GM23338 (cell line): Measurements from ENCODE around the gene XPNPEP3. TPM values are rescaled to one million over a fixed set of nuclear protein-coding genes. Genes with fewer than 3 reads are reported as not detected.
A peak's percentile ranks its signal among the peaks of the same experiment; 100 is the strongest.

ENCODE experiments used
- ATAC-seq: fragments of 200-7000 bp; cut with Tn5 transposase; 3 replicates; pipeline ENCODE4 v1.9.1; 2020
- DNase-seq: peaks from one replicate; pipeline ENCODE4 v3.0.0-alpha.2; 2015; ENCODE audit warnings: low spot score
- H2AFZ ChIP-seq: fragments of 200-600 bp; sonication (generic); 2 replicates; pipeline ENCODE4 v1.8.0; 2016; ENCODE audit warnings: antibody characterized with exemption, mild to moderate bottlenecking, moderate library complexity
- H3F3A ChIP-seq: fragments of 200-600 bp; sonication (generic); replicated peaks from 2 replicates; pipeline ENCODE4 v1.8.0; 2017; ENCODE audit warnings: antibody characterized with exemption, mixed run types, low read depth
- H3K27ac ChIP-seq: fragments of 200-600 bp; sonication (generic); 2 replicates; pipeline ENCODE4 v1.6.1; 2016; ENCODE audit warnings: low read depth
- H3K27me3 ChIP-seq: fragments of 200-600 bp; sonication (generic); 2 replicates; pipeline ENCODE4 v1.8.0; 2016; ENCODE audit warnings: mild to moderate bottlenecking, mixed run types, moderate library complexity; ENCODE audit not compliant: insufficient read depth
- H3K36me3 ChIP-seq: fragments of 200-600 bp; sonication (generic); 2 replicates; pipeline ENCODE4 v1.8.0; 2016; ENCODE audit warnings: mild to moderate bottlenecking; ENCODE audit not compliant: insufficient read depth
- H3K4me1 ChIP-seq: fragments of 200-600 bp; sonication (generic); 2 replicates; pipeline ENCODE4 v1.8.0; 2016; ENCODE audit warnings: mild to moderate bottlenecking, moderate library complexity; ENCODE audit not compliant: insufficient read depth
- H3K4me2 ChIP-seq: fragments of 200-600 bp; sonication (generic); 2 replicates; pipeline ENCODE4 v1.7.1; 2017; ENCODE audit warnings: mixed run types
- H3K4me3 ChIP-seq: fragments of 200-600 bp; sonication (generic); 2 replicates; pipeline ENCODE4 v1.6.1; 2016; ENCODE audit warnings: mixed run types
- H3K79me2 ChIP-seq: fragments of 200-600 bp; sonication (generic); replicated peaks from 2 replicates; pipeline ENCODE4 v1.8.0; 2017; ENCODE audit warnings: mild to moderate bottlenecking; ENCODE audit not compliant: insufficient read depth
- H3K9me2 ChIP-seq: fragments of 200-600 bp; sonication (generic); 2 replicates; pipeline ENCODE4 v1.8.0; 2017; ENCODE audit not compliant: insufficient read depth
- H4K20me1 ChIP-seq: fragments of 200-600 bp; sonication (generic); replicated peaks from 2 replicates; pipeline ENCODE4 v1.8.0; 2017; ENCODE audit warnings: mild to moderate bottlenecking; ENCODE audit not compliant: insufficient read depth
- H3K27ac Mint-ChIP-seq: 2 replicates; pipeline ENCODE4 v1.8.0; 2020; ENCODE audit warnings: inconsistent platforms, mild to moderate bottlenecking, moderate library complexity, mixed read lengths
- H3K27me3 Mint-ChIP-seq: 3 replicates; pipeline ENCODE4 v1.8.0; 2022; ENCODE audit warnings: low read depth, mild to moderate bottlenecking, moderate library complexity, mixed read lengths, inconsistent platforms; ENCODE audit not compliant: insufficient read depth, poor library complexity
- H3K36me3 Mint-ChIP-seq: 3 replicates; pipeline ENCODE4 v1.8.0; 2021; ENCODE audit warnings: low read depth, mild to moderate bottlenecking, inconsistent platforms, moderate library complexity, mixed read lengths
- H3K4me1 Mint-ChIP-seq: 3 replicates; pipeline ENCODE4 v1.8.0; 2020; ENCODE audit warnings: mild to moderate bottlenecking, inconsistent platforms, mixed read lengths
- H3K4me3 Mint-ChIP-seq: 3 replicates; pipeline ENCODE4 v1.8.0; 2021; ENCODE audit warnings: moderate library complexity, mild to moderate bottlenecking, inconsistent platforms, mixed read lengths
- H3K9me3 Mint-ChIP-seq: 3 replicates; pipeline ENCODE4 v1.8.0; 2020; ENCODE audit warnings: moderate library complexity, mild to moderate bottlenecking, inconsistent platforms, mixed read lengths
- CREB1 ChIP-seq: fragments of 250-450 bp; sonication (Bioruptor Pico); IDR thresholded peaks from 2 replicates; pipeline ENCODE4 v1.5.0; 2020; ENCODE audit warnings: low read depth, mild to moderate bottlenecking, moderate library complexity
- EZH2 ChIP-seq: fragments of 200-600 bp; sonication (generic); IDR thresholded peaks from one replicate; pipeline ENCODE4 v1.8.0; 2017; ENCODE audit warnings: antibody characterized with exemption, mild to moderate bottlenecking, low read depth; ENCODE audit not compliant: unreplicated experiment
- EZH2phosphoT487 ChIP-seq: fragments of 200-600 bp; sonication (generic); IDR thresholded peaks from one replicate; pipeline ENCODE4 v1.8.1; 2018; ENCODE audit warnings: antibody characterized with exemption; ENCODE audit not compliant: unreplicated experiment
- JUNB ChIP-seq: IDR thresholded peaks from one replicate; pipeline ENCODE4 v1.6.1; 2016; ENCODE audit warnings: antibody characterized with exemption; ENCODE audit not compliant: unreplicated experiment
- NANOG ChIP-seq: IDR thresholded peaks from 2 replicates; pipeline ENCODE4 v1.6.1; 2016; ENCODE audit warnings: antibody characterized with exemption, borderline replicate concordance
- POLR2AphosphoS5 ChIP-seq: IDR thresholded peaks from 2 replicates; pipeline ENCODE4 v1.6.1; 2016; ENCODE audit warnings: antibody characterized with exemption, low read depth
- STAT1 ChIP-seq: IDR thresholded peaks from one replicate; pipeline ENCODE4 v1.6.1; 2016; ENCODE audit warnings: antibody characterized with exemption; ENCODE audit not compliant: unreplicated experiment
- ZNF114 ChIP-seq: fragments of 250-450 bp; sonication (Bioruptor Pico); IDR thresholded peaks from 2 replicates; pipeline ENCODE4 v1.5.0; 2020; ENCODE audit warnings: mild to moderate bottlenecking, moderate library complexity
- ZNF331 ChIP-seq: fragments of 250-450 bp; sonication (Bioruptor Pico); IDR thresholded peaks from 2 replicates; pipeline ENCODE4 v1.5.0; 2020; ENCODE audit warnings: low read depth, mild to moderate bottlenecking, moderate library complexity
- ZNF462 ChIP-seq: fragments of 250-450 bp; sonication (Bioruptor Pico); IDR thresholded peaks from 2 replicates; pipeline ENCODE4 v1.5.0; 2020; ENCODE audit warnings: mild to moderate bottlenecking, moderate library complexity
- polyA plus RNA-seq: library from polyadenylated mRNA; unstranded; fragments of >200 nt; fragmentation: Nextera tagmentation; extraction: Ambion mirVana; gene quantifications from 2 replicates; pipeline ENCODE4 v1.2.1, GENCODE V29; 2016
- total RNA-seq: library from RNA; depleted of rRNA; stranded (reverse); fragments of >200 nt; shearing (Covaris generic); gene quantifications from 2 replicates; pipeline ENCODE4 v1.2.3, GENCODE V29; 2014
- TF ChIP-seq, protein P1 (sequence below): IDR thresholded peaks from 2 replicates; pipeline ENCODE4 v1.6.1; 2016; ENCODE audit warnings: antibody characterized with exemption
- TF ChIP-seq, protein P2 (sequence below), 2 experiments: fragments of 200-600 bp in 1 of 2; sonication (generic) in 1 of 2; conservative IDR thresholded peaks; 2 replicates each; pipeline versions ENCODE4 v1.5.1 to v1.6.1; 2016 to 2017; ENCODE audit warnings: antibody characterized with exemption in 2 of 2, low read depth in 2 of 2, mild to moderate bottlenecking in 2 of 2, moderate library complexity in 1 of 2
- TF ChIP-seq, protein P3 (sequence below): IDR thresholded peaks from one replicate; pipeline ENCODE4 v1.6.1; 2018; ENCODE audit warnings: antibody characterized with exemption; ENCODE audit not compliant: unreplicated experiment

The XPNPEP3 gene
- total and polyA plus RNA-seq, 2 experiments from 2014 or later, result 11.6 to 19.5 TPM

DNA sequence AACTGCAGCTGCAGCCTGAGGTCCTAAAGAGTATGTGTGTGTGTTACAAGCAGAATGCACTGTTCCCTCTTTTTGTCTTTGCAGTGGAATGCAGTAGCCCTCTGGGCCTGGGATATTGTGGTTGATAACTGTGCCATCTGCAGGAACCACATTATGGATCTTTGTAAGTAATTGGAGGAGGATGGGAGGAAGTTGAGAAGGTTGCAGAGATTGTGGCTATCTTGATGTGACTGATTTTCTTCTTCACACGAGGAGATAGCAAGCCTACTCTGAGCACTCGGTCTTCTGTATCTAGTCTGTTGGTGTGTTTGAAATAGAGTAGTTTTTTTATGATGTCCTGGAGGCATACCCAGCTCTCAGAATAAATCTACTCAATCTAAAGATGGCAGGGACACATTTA is 96.5 kb downstream of the XPNPEP3 start:
- Histone ChIP-seq H3F3A (peaks cover 6% of the 10 kb centered on the region; the same call in 1 of the 2 replicates), H2AFZ (no peak overlapping the region), H4K20me1 (peaks cover 24% of the 10 kb centered on the region), H3K4me2 (no peak overlapping the region), H3K27ac (no peak overlapping the region), H3K4me3 (no peak overlapping the region), H3K36me3 (peaks cover 32% of the 10 kb centered on the region), H3K79me2 (peaks cover 68% of the 10 kb centered on the region), H3K27me3 (no peaks in the 10 kb centered on the region), H3K9me2 (no peaks in the 10 kb centered on the region), H3K4me1 (0 out of 2 replicates have a peak, but pooled peaks cover 6% of the 10 kb centered on the region)
- DNase-seq (no peak), ATAC-seq (no peak)
- no peak for TF ChIP-seq ZNF462 (CRISPR knock-in tag)
- TF ChIP-seq STAT1, result no peak
- TF ChIP-seq, protein P1, sequence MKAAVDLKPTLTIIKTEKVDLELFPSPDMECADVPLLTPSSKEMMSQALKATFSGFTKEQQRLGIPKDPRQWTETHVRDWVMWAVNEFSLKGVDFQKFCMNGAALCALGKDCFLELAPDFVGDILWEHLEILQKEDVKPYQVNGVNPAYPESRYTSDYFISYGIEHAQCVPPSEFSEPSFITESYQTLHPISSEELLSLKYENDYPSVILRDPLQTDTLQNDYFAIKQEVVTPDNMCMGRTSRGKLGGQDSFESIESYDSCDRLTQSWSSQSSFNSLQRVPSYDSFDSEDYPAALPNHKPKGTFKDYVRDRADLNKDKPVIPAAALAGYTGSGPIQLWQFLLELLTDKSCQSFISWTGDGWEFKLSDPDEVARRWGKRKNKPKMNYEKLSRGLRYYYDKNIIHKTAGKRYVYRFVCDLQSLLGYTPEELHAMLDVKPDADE, result no peak
- no peak for TF ChIP-seq NANOG
- TF ChIP-seq EZH2phosphoT487, result no peak
- no peak for TF ChIP-seq POLR2AphosphoS5
- TF ChIP-seq ZNF331, result no peak
- no peak for TF ChIP-seq EZH2
- TF ChIP-seq ZNF114 (CRISPR knock-in tag), result no peak
- TF ChIP-seq, protein P2, sequence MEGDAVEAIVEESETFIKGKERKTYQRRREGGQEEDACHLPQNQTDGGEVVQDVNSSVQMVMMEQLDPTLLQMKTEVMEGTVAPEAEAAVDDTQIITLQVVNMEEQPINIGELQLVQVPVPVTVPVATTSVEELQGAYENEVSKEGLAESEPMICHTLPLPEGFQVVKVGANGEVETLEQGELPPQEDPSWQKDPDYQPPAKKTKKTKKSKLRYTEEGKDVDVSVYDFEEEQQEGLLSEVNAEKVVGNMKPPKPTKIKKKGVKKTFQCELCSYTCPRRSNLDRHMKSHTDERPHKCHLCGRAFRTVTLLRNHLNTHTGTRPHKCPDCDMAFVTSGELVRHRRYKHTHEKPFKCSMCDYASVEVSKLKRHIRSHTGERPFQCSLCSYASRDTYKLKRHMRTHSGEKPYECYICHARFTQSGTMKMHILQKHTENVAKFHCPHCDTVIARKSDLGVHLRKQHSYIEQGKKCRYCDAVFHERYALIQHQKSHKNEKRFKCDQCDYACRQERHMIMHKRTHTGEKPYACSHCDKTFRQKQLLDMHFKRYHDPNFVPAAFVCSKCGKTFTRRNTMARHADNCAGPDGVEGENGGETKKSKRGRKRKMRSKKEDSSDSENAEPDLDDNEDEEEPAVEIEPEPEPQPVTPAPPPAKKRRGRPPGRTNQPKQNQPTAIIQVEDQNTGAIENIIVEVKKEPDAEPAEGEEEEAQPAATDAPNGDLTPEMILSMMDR (conservative IDR thresholded peaks at IDR 0.05; ENCODE audit: low read depth in 2 of 2), result no peak
- TF ChIP-seq, protein P3, sequence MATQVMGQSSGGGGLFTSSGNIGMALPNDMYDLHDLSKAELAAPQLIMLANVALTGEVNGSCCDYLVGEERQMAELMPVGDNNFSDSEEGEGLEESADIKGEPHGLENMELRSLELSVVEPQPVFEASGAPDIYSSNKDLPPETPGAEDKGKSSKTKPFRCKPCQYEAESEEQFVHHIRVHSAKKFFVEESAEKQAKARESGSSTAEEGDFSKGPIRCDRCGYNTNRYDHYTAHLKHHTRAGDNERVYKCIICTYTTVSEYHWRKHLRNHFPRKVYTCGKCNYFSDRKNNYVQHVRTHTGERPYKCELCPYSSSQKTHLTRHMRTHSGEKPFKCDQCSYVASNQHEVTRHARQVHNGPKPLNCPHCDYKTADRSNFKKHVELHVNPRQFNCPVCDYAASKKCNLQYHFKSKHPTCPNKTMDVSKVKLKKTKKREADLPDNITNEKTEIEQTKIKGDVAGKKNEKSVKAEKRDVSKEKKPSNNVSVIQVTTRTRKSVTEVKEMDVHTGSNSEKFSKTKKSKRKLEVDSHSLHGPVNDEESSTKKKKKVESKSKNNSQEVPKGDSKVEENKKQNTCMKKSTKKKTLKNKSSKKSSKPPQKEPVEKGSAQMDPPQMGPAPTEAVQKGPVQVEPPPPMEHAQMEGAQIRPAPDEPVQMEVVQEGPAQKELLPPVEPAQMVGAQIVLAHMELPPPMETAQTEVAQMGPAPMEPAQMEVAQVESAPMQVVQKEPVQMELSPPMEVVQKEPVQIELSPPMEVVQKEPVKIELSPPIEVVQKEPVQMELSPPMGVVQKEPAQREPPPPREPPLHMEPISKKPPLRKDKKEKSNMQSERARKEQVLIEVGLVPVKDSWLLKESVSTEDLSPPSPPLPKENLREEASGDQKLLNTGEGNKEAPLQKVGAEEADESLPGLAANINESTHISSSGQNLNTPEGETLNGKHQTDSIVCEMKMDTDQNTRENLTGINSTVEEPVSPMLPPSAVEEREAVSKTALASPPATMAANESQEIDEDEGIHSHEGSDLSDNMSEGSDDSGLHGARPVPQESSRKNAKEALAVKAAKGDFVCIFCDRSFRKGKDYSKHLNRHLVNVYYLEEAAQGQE, result no peak
- no peak for TF ChIP-seq CREB1 (CRISPR knock-in tag)
- TF ChIP-seq JUNB, result no peak
- Mint-ChIP-seq H3K4me3 (peak overlapping the region; percentile 96; the same call in 2 of the 3 replicates), H3K36me3 (peaks cover 41% of the 10 kb centered on the region), H3K4me1 (peaks cover 9% of the 10 kb centered on the region; the same call in 2 of the 3 replicates), H3K27ac (peak overlapping the region; percentile 50), H3K9me3 (no peaks in the 10 kb centered on the region), H3K27me3 (peaks cover 10% of the 10 kb centered on the region)
